HepG2 (cell line): ENCODE results near the gene TMEM125. TPM values are rescaled to one million over a fixed set of nuclear protein-coding genes. Genes with fewer than 3 reads are reported as not detected.

Experiments used
- FOXO1 ChIP-seq: sonication (generic); formaldehyde crosslinking; IDR thresholded peaks from 2 replicates; pipeline ENCODE4 v1.4.0; 2020; ENCODE audit warnings: missing genetic modification reagents
- HINFP ChIP-seq: sonication (generic); formaldehyde crosslinking; IDR thresholded peaks from 2 replicates; pipeline ENCODE4 v1.4.0; 2020; ENCODE audit warnings: low read depth, mild to moderate bottlenecking, missing genetic modification reagents
- HOXA7 ChIP-seq: sonication (generic); formaldehyde crosslinking; IDR thresholded peaks from 2 replicates; pipeline ENCODE4 v1.8.1; 2022; ENCODE audit warnings: mild to moderate bottlenecking, missing genetic modification reagents, moderate library complexity
- KAT8 ChIP-seq: IDR thresholded peaks from 2 replicates; pipeline ENCODE4 v1.6.1; 2016; ENCODE audit warnings: missing genetic modification reagents, missing compliant biosample characterization
- MTERF4 ChIP-seq: sonication (generic); formaldehyde crosslinking; IDR thresholded peaks from 2 replicates; pipeline ENCODE4 v1.8.0; 2023; ENCODE audit warnings: mild to moderate bottlenecking, missing genetic modification reagents
- MYPOP ChIP-seq: sonication (generic); formaldehyde crosslinking; IDR thresholded peaks from 2 replicates; pipeline ENCODE4 v1.8.1; 2023; ENCODE audit warnings: mild to moderate bottlenecking, moderate library complexity, missing genetic modification reagents
- NONO ChIP-seq, 2 experiments: fragments of 450-650 bp in 1 of 2; sonication (generic) in 1 of 2; formaldehyde crosslinking in 1 of 2; IDR thresholded peaks in 1 of 2; conservative IDR thresholded peaks in 1 of 2; 2 replicates each; pipeline versions ENCODE4 v1.6.1 to v1.8.0; 2017 to 2022; ENCODE audit warnings: mild to moderate bottlenecking in 1 of 2, missing genetic modification reagents in 1 of 2, moderate library complexity in 1 of 2
- RFX3 ChIP-seq: IDR thresholded peaks from 2 replicates; pipeline ENCODE4 v1.6.1; 2016; ENCODE audit warnings: missing biosample characterization, missing genetic modification reagents
- SNAPC2 ChIP-seq: sonication (generic); formaldehyde crosslinking; IDR thresholded peaks from 2 replicates; pipeline ENCODE4 v1.8.1; 2022; ENCODE audit warnings: mild to moderate bottlenecking, missing genetic modification reagents
- SRSF4 ChIP-seq: fragments of 200-400 bp; formaldehyde crosslinking; IDR thresholded peaks from one replicate; pipeline ENCODE4 v1.6.1; 2018; ENCODE audit warnings: mild to moderate bottlenecking, low read depth, low read length, moderate library complexity; ENCODE audit not compliant: poor library complexity, severe bottlenecking
- ZNF207 ChIP-seq: fragments of 450-650 bp; IDR thresholded peaks from 2 replicates; pipeline ENCODE4 v1.6.1; 2016; ENCODE audit warnings: antibody characterized with exemption, borderline replicate concordance
- ZNF3 ChIP-seq: IDR thresholded peaks from 2 replicates; pipeline ENCODE4 v1.7.0; 2017; ENCODE audit warnings: inconsistent platforms
- ZNF33B ChIP-seq: sonication (generic); formaldehyde crosslinking; IDR thresholded peaks from 2 replicates; pipeline ENCODE4 v1.5.1; 2020; ENCODE audit warnings: mild to moderate bottlenecking, missing genetic modification reagents
- ZNF644 ChIP-seq: IDR thresholded peaks from 2 replicates; pipeline ENCODE4 v1.6.1; 2016; ENCODE audit warnings: low read depth
- polyA plus RNA-seq, 8 experiments: library from polyadenylated mRNA; depleted of rRNA in 3 of 8; stranded (reverse) in 7 of 8; unstranded in 1 of 8; fragments of >200 nt; fragmentation: Illumina TruSeq in 4 of 8; extraction: Trizol in 4 of 8; gene quantifications; 2 replicates each; pipeline versions ENCODE4 v1.2.1 to v1.2.3, GENCODE V29; 2011 to 2016; ENCODE audit warnings: low read depth in 4 of 8, missing spikeins in 1 of 8, mixed read lengths in 1 of 8; ENCODE audit not compliant: insufficient read depth in 1 of 8
- total RNA-seq, 5 experiments: library from RNA; depleted of rRNA; stranded (reverse); fragments of >200 nt; fragmentation: Illumina TruSeq; extraction: Trizol; gene quantifications; 2 replicates each; pipeline ENCODE4 v1.2.3, GENCODE V29; 2016; ENCODE audit warnings: low read depth in 1 of 5
- TF ChIP-seq, protein P1 (sequence below): sonication (generic); formaldehyde crosslinking; IDR thresholded peaks from 2 replicates; pipeline ENCODE4 v1.4.0; 2020; ENCODE audit warnings: missing genetic modification reagents, borderline replicate concordance
- TF ChIP-seq, protein P2 (sequence below): sonication (generic); formaldehyde crosslinking; IDR thresholded peaks from 2 replicates; pipeline ENCODE4 v1.4.0; 2020; ENCODE audit warnings: missing genetic modification reagents, borderline replicate concordance
- TF ChIP-seq, protein P3 (sequence below), 2 experiments: sonication (generic) in 1 of 2; formaldehyde crosslinking in 1 of 2; IDR thresholded peaks; 2 replicates each; pipeline versions ENCODE4 v1.4.0 to v1.6.1; 2018 to 2020; ENCODE audit warnings: missing genetic modification reagents in 2 of 2, borderline replicate concordance in 1 of 2, low read depth in 1 of 2, mild to moderate bottlenecking in 1 of 2, missing biosample characterization in 1 of 2

The TMEM125 gene
- total and polyA plus RNA-seq, 2 of the 13 experiments (the other 11 are each of a cell fraction or from before 2014, with no cell fraction given), result 0.03 TPM; not detected in 1

- TF ChIP-seq ZNF207 (no peak), ZNF644 (no peak), HOXA7 (CRISPR knock-in tag) (no peak), SRSF4 (no peak), ZNF3 (CRISPR knock-in tag) (no peak), KAT8 (CRISPR knock-in tag) (no peak), MYPOP (no peak), HINFP (peak; percentile 89), MTERF4 (no peak), NONO (IDR thresholded peaks at IDR 0.05) (no peak), NONO (CRISPR knock-in tag; conservative IDR thresholded peaks at IDR 0.05) (no peak; the same call in 1 of the 2 replicates), RFX3 (CRISPR knock-in tag) (no peak), SNAPC2 (CRISPR knock-in tag) (no peak), FOXO1 (CRISPR knock-in tag) (peak; percentile 58; the same call in 1 of the 2 replicates), ZNF33B (0 out of 2 replicates have a peak, but pooled peaks have one; percentile 56)
- TF ChIP-seq, protein P1, sequence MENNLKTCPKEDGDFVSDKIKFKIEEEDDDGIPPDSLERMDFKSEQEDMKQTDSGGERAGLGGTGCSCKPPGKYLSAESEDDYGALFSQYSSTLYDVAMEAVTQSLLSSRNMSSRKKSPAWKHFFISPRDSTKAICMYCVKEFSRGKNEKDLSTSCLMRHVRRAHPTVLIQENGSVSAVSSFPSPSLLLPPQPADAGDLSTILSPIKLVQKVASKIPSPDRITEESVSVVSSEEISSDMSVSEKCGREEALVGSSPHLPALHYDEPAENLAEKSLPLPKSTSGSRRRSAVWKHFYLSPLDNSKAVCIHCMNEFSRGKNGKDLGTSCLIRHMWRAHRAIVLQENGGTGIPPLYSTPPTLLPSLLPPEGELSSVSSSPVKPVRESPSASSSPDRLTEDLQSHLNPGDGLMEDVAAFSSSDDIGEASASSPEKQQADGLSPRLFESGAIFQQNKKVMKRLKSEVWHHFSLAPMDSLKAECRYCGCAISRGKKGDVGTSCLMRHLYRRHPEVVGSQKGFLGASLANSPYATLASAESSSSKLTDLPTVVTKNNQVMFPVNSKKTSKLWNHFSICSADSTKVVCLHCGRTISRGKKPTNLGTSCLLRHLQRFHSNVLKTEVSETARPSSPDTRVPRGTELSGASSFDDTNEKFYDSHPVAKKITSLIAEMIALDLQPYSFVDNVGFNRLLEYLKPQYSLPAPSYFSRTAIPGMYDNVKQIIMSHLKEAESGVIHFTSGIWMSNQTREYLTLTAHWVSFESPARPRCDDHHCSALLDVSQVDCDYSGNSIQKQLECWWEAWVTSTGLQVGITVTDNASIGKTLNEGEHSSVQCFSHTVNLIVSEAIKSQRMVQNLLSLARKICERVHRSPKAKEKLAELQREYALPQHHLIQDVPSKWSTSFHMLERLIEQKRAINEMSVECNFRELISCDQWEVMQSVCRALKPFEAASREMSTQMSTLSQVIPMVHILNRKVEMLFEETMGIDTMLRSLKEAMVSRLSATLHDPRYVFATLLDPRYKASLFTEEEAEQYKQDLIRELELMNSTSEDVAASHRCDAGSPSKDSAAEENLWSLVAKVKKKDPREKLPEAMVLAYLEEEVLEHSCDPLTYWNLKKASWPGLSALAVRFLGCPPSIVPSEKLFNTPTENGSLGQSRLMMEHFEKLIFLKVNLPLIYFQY (CRISPR knock-in tag), result no peak
- TF ChIP-seq, protein P2, sequence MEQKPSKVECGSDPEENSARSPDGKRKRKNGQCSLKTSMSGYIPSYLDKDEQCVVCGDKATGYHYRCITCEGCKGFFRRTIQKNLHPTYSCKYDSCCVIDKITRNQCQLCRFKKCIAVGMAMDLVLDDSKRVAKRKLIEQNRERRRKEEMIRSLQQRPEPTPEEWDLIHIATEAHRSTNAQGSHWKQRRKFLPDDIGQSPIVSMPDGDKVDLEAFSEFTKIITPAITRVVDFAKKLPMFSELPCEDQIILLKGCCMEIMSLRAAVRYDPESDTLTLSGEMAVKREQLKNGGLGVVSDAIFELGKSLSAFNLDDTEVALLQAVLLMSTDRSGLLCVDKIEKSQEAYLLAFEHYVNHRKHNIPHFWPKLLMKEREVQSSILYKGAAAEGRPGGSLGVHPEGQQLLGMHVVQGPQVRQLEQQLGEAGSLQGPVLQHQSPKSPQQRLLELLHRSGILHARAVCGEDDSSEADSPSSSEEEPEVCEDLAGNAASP (CRISPR knock-in tag), result peak; percentile 17; the same call in 1 of the 2 replicates
- TF ChIP-seq, protein P3, sequence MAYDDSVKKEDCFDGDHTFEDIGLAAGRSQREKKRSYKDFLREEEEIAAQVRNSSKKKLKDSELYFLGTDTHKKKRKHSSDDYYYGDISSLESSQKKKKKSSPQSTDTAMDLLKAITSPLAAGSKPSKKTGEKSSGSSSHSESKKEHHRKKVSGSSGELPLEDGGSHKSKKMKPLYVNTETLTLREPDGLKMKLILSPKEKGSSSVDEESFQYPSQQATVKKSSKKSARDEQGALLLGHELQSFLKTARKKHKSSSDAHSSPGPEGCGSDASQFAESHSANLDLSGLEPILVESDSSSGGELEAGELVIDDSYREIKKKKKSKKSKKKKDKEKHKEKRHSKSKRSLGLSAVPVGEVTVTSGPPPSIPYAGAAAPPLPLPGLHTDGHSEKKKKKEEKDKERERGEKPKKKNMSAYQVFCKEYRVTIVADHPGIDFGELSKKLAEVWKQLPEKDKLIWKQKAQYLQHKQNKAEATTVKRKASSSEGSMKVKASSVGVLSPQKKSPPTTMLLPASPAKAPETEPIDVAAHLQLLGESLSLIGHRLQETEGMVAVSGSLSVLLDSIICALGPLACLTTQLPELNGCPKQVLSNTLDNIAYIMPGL (CRISPR knock-in tag; IDR thresholded peaks at IDR 0.05; ENCODE audit: borderline replicate concordance in 1 of 2, low read depth in 1 of 2), result peak in 1 of 2 experiments; percentile 54; a peak in 1 of 4 replicates
These were observed 15.6 kb downstream of the TMEM125 start, which contains the start of gene C1orf210 (continued) for GRCh38 chr1:43285269-43285990.
